Left lung (tissue), 10 donors: ENCODE measurements around the gene SNCAIP. TPM values are rescaled to one million over a fixed set of nuclear protein-coding genes. Genes with fewer than 3 reads are reported as not detected.
"Not testable (repeated sequence)": the region's sequence is repeated elsewhere in the genome, so short reads cannot be mapped to it uniquely, and the experiment has no call there.

Experiments
- ATAC-seq: fragments of 200-7000 bp; cut with Tn5 transposase; one replicate; pipeline ENCODE4 v1.9.1; 2020; ENCODE audit warnings: moderate library complexity
- DNase-seq, 4 donors: peaks; one replicate each; pipeline ENCODE4 v3.0.0-alpha.2; 2013 to 2020
- H3K27ac ChIP-seq, 2 donors: fragments of 200-600 bp; sonication (generic) in 1 of 2; one replicate each; pipeline versions ENCODE4 v1.5.0 to v1.8.0; 2020 to 2021
- H3K27me3 ChIP-seq, 2 donors: fragments of 200-600 bp; sonication (generic) in 1 of 2; one replicate each; pipeline versions ENCODE4 v1.5.0 to v1.8.0; 2020 to 2021
- H3K36me3 ChIP-seq, 2 donors: fragments of 200-600 bp; sonication (generic) in 1 of 2; one replicate each; pipeline versions ENCODE4 v1.5.0 to v1.8.0; 2020 to 2021
- H3K4me1 ChIP-seq, 2 donors: fragments of 200-600 bp; one replicate each; pipeline ENCODE4 v1.8.0; 2021
- H3K4me3 ChIP-seq, 2 donors: fragments of 200-600 bp; sonication (generic) in 1 of 2; one replicate each; pipeline versions ENCODE4 v1.5.0 to v1.8.0; 2020 to 2021; ENCODE audit warnings: mild to moderate bottlenecking in 1 of 2
- H3K9me3 ChIP-seq, 2 donors: fragments of 200-600 bp; sonication (generic) in 1 of 2; one replicate each; pipeline versions ENCODE4 v1.5.0 to v1.8.0; 2020 to 2021
- CTCF ChIP-seq, 2 donors: fragments of 200-600 bp; sonication (generic) in 1 of 2; IDR thresholded peaks; one replicate each; pipeline versions ENCODE4 v1.5.0 to v1.8.0; 2021; ENCODE audit warnings: antibody characterized with exemption in 2 of 2
- intact Hi-C, 2 donors: fragments of 100-400 bp; cut with DNase I; formaldehyde crosslinking; loops; one replicate each; pipeline versions ENCODE4 v1.11.2 to v1.14.2; 2022
- polyA plus RNA-seq, 6 donors: library from polyadenylated mRNA; unstranded; fragments of 120-200 nt; gene quantifications; one replicate each; pipeline ENCODE4 v1.2.1, GENCODE V29; 2013; ENCODE audit not compliant: insufficient read length in 6 of 6
- total RNA-seq, 2 donors: library from RNA; stranded (reverse); fragmentation: NEBNext Ultra II Directional; extraction: Animal tissue kit (Norgen Biotek cat#: 25700); gene quantifications; one replicate each; pipeline ENCODE4 v1.2.1, GENCODE V29; 2021
- donor health status: DM: no; HTN: yes; CAD: no.
- donor health status: DM: no; HTN: no; CAD: no.

Gene SNCAIP
- total and polyA plus RNA-seq, 8 donors = 2.1 to 23.4 (median 17.3) TPM

- DNase-seq (no peak), ATAC-seq (no peak)
- no peak overlapping the region for H3K27ac ChIP-seq
- no peaks in the 10 kb centered on the region for H3K27me3 ChIP-seq
- no peaks in the 10 kb centered on the region for H3K4me1 ChIP-seq
- H3K9me3 ChIP-seq = no peaks in the 10 kb centered on the region
- intact Hi-C loops = no loop called here
- TF ChIP-seq CTCF (IDR thresholded peaks at IDR 0.05) = no peak
- no peaks in the 10 kb centered on the region for H3K36me3 ChIP-seq
- H3K4me3 ChIP-seq = no peak overlapping the region
These were observed 35.0 kb downstream of the SNCAIP start for GRCh38 chr5:122346897-122347581.

- Histone ChIP-seq H3K27ac (no peak overlapping the region), H3K4me3 (no peak overlapping the region), H3K27me3 (no peaks in the 10 kb centered on the region), H3K36me3 (no peaks in the 10 kb centered on the region), H3K4me1 (no peaks in the 10 kb centered on the region), H3K9me3 (no peaks in the 10 kb centered on the region)
- DNase-seq (no peak), ATAC-seq (no peak)
- intact Hi-C loops = no loop called here
- no peak for TF ChIP-seq CTCF (IDR thresholded peaks at IDR 0.05)
These were observed 38.5 kb downstream of the SNCAIP start for GRCh38 chr5:122350496-122350895.

- H3K27ac ChIP-seq = no peak overlapping the region
These were observed 39.5 kb downstream of the SNCAIP start for GRCh38 chr5:122351416-122352157.

GRCh38 chr5:122352331-122352730, 40.3 kb downstream of the SNCAIP start:
- Histone ChIP-seq H3K4me3 (no peak overlapping the region), H3K4me1 (no peaks in the 10 kb centered on the region), H3K27me3 (no peaks in the 10 kb centered on the region), H3K36me3 (no peaks in the 10 kb centered on the region), H3K9me3 (no peaks in the 10 kb centered on the region), H3K27ac (no peak overlapping the region)
- intact Hi-C loops = no loop called here
- DNase-seq (no peak), ATAC-seq (no peak)
- TF ChIP-seq CTCF (IDR thresholded peaks at IDR 0.05) = no peak

More at GRCh38 chr5:122351416-122352157, 39.5 kb downstream of the SNCAIP start:
- TF ChIP-seq CTCF (IDR thresholded peaks at IDR 0.05) = no peak
- ATAC-seq (peak; percentile 52), DNase-seq (peak in 1 of 4 donors; percentile 71)
- Histone ChIP-seq H3K4me3 (no peak overlapping the region), H3K36me3 (no peaks in the 10 kb centered on the region), H3K4me1 (no peaks in the 10 kb centered on the region), H3K27me3 (no peaks in the 10 kb centered on the region), H3K9me3 (no peaks in the 10 kb centered on the region)
- intact Hi-C loops = no loop called here

GRCh38 chr5:122353361-122353760, 41.3 kb downstream of the SNCAIP start:
- H3K9me3 ChIP-seq, intact Hi-C loops, H3K27ac ChIP-seq, ATAC-seq, H3K36me3 ChIP-seq, H3K4me1 ChIP-seq, DNase-seq, H3K27me3 ChIP-seq, H3K4me3 ChIP-seq: not testable (repeated sequence)
